ENCODE data around the gene CYFIP1.
A peak's percentile ranks its signal among the peaks of the same experiment; 100 is the strongest.

Gene CYFIP1

GRCh38 chr15:22948056-22948455, 32.1 kb downstream of the CYFIP1 start:
- H3K18ac ChIP-seq (ENCODE audit: low read length) = peak overlapping the region; percentile 52
- peak overlapping the region; percentile 43 for H3K4ac ChIP-seq (ENCODE audit: low read depth, low read length)
- H2BK12ac ChIP-seq (ENCODE audit: low read length) = no peak overlapping the region
- H4K12ac ChIP-seq (ENCODE audit: low read depth, low read length) = no peak overlapping the region
- H3K27me3 ChIP-seq (ENCODE audit: insufficient read depth, low read length) = no peaks in the 10 kb centered on the region
- peaks cover 21 to 24% of the 10 kb centered on the region in 2 experiments for H3K36me3 ChIP-seq (ENCODE audit: control insufficient read depth in 1 of 2, insufficient read depth in 2 of 2, low read length in 2 of 2)
- no peaks in the 10 kb centered on the region for H3K9me3 ChIP-seq (ENCODE audit: insufficient read depth, low read depth, low read length)
- H2AK5ac ChIP-seq (ENCODE audit: low read length) = no peak overlapping the region
- H3K4me2 ChIP-seq (ENCODE audit: low read length) = no peak overlapping the region
- no peak overlapping the region for H4K91ac ChIP-seq (ENCODE audit: low read depth, low read length)
- H3K4me3 ChIP-seq (ENCODE audit: low read depth, low read length) = no peak overlapping the region
- no peak overlapping the region for H3K14ac ChIP-seq (ENCODE audit: low read length)
- no peak overlapping the region for H2BK120ac ChIP-seq (ENCODE audit: insufficient read depth, low read length, poor library complexity)
- no peak overlapping the region for H3K23ac ChIP-seq (ENCODE audit: low read length)
- no peak overlapping the region for H3K9ac ChIP-seq (ENCODE audit: low read length)
- no peak overlapping the region for H3K27ac ChIP-seq (ENCODE audit: low read depth, low read length)
- peaks cover 5 to 6% of the 10 kb centered on the region in 2 experiments for H3K4me1 ChIP-seq (ENCODE audit: control insufficient read depth in 1 of 2, insufficient read depth in 2 of 2, low read length in 2 of 2)
- DNase-seq = no peak
- WGBS (ENCODE audit: extremely low coverage, insufficient coverage, insufficient read length) = no CpG with 5 or more reads among the region's 4 CpGs
- no peaks in the 10 kb centered on the region for H3K79me1 ChIP-seq (ENCODE audit: low read length)
- peaks cover 21% of the 10 kb centered on the region for H3K79me2 ChIP-seq (ENCODE audit: control insufficient read depth, insufficient read depth, low read length, poor library complexity)
- no peak overlapping the region for H2AFZ ChIP-seq (ENCODE audit: insufficient read depth, low read length, poor library complexity)
- no peak overlapping the region for H2BK5ac ChIP-seq (ENCODE audit: low read depth, low read length, poor library complexity)
- no peak overlapping the region for H4K8ac ChIP-seq (ENCODE audit: low read depth, low read length)

GRCh38 chr15:22947101-22948000, 32.8 kb downstream of the CYFIP1 start:
- peak overlapping the region; percentile 52 for H3K18ac ChIP-seq (ENCODE audit: low read length)
- no peak overlapping the region for H3K4me3 ChIP-seq (ENCODE audit: low read depth, low read length)
- H2BK120ac ChIP-seq (ENCODE audit: insufficient read depth, low read length, poor library complexity) = no peak overlapping the region
- no peak overlapping the region for H3K4me2 ChIP-seq (ENCODE audit: low read length)
- no peak overlapping the region for H2BK5ac ChIP-seq (ENCODE audit: low read depth, low read length, poor library complexity)
- no peak for DNase-seq
- H4K91ac ChIP-seq (ENCODE audit: low read depth, low read length) = no peak overlapping the region
- no peak overlapping the region for H3K9ac ChIP-seq (ENCODE audit: low read length)
- H3K79me1 ChIP-seq (ENCODE audit: low read length) = no peaks in the 10 kb centered on the region
- peaks cover 28 to 31% of the 10 kb centered on the region in 2 experiments for H3K36me3 ChIP-seq (ENCODE audit: control insufficient read depth in 1 of 2, insufficient read depth in 2 of 2, low read length in 2 of 2)
- no peak overlapping the region for H3K14ac ChIP-seq (ENCODE audit: low read length)
- H3K9me3 ChIP-seq (ENCODE audit: insufficient read depth, low read depth, low read length) = peaks cover 3% of the 10 kb centered on the region
- H3K4ac ChIP-seq (ENCODE audit: low read depth, low read length) = peak overlapping the region; percentile 43
- no peak overlapping the region for H2AK5ac ChIP-seq (ENCODE audit: low read length)
- H4K12ac ChIP-seq (ENCODE audit: low read depth, low read length) = peak overlapping the region; percentile 61
- H2AFZ ChIP-seq (ENCODE audit: insufficient read depth, low read length, poor library complexity) = no peak overlapping the region
- no peak overlapping the region for H3K27ac ChIP-seq (ENCODE audit: low read depth, low read length)
- no peaks in the 10 kb centered on the region for H3K27me3 ChIP-seq (ENCODE audit: insufficient read depth, low read length)
- no peak overlapping the region for H4K8ac ChIP-seq (ENCODE audit: low read depth, low read length)
- no CpG with 5 or more reads among the region's 27 CpGs for WGBS (ENCODE audit: extremely low coverage, insufficient coverage, insufficient read length)
- H2BK12ac ChIP-seq (ENCODE audit: low read length) = no peak overlapping the region
- H3K23ac ChIP-seq (ENCODE audit: low read length) = no peak overlapping the region
- H3K79me2 ChIP-seq (ENCODE audit: control insufficient read depth, insufficient read depth, low read length, poor library complexity) = peaks cover 17% of the 10 kb centered on the region
- H3K4me1 ChIP-seq (ENCODE audit: control insufficient read depth in 1 of 2, insufficient read depth in 2 of 2, low read length in 2 of 2) = peaks cover 5 to 6% of the 10 kb centered on the region in 2 experiments

- no peak overlapping the region for H3K4ac ChIP-seq (ENCODE audit: low read depth, low read length)
- H3K4me2 ChIP-seq (ENCODE audit: low read length) = no peak overlapping the region
- no peak overlapping the region for H4K8ac ChIP-seq (ENCODE audit: low read depth, low read length)
- H2AK5ac ChIP-seq (ENCODE audit: low read length) = no peak overlapping the region
- WGBS (ENCODE audit: extremely low coverage, insufficient coverage, insufficient read length) = no CpG with 5 or more reads among the region's 10 CpGs
- no peak for DNase-seq
- H2AFZ ChIP-seq (ENCODE audit: insufficient read depth, low read length, poor library complexity) = no peak overlapping the region
- no peak overlapping the region for H2BK12ac ChIP-seq (ENCODE audit: low read length)
- H4K91ac ChIP-seq (ENCODE audit: low read depth, low read length) = no peak overlapping the region
- no peak overlapping the region for H3K23ac ChIP-seq (ENCODE audit: low read length)
- H3K36me3 ChIP-seq (ENCODE audit: control insufficient read depth in 1 of 2, insufficient read depth in 2 of 2, low read length in 2 of 2) = peaks cover 33 to 38% of the 10 kb centered on the region in 2 experiments
- H3K9me3 ChIP-seq (ENCODE audit: insufficient read depth, low read depth, low read length) = peaks cover 3% of the 10 kb centered on the region
- H3K27ac ChIP-seq (ENCODE audit: low read depth, low read length) = no peak overlapping the region
- no peaks in the 10 kb centered on the region for H3K27me3 ChIP-seq (ENCODE audit: insufficient read depth, low read length)
- H3K9ac ChIP-seq (ENCODE audit: low read length) = no peak overlapping the region
- H3K18ac ChIP-seq (ENCODE audit: low read length) = no peak overlapping the region
- no peaks in the 10 kb centered on the region for H3K79me1 ChIP-seq (ENCODE audit: low read length)
- H4K12ac ChIP-seq (ENCODE audit: low read depth, low read length) = no peak overlapping the region
- peaks cover 8% of the 10 kb centered on the region for H3K79me2 ChIP-seq (ENCODE audit: control insufficient read depth, insufficient read depth, low read length, poor library complexity)
- peaks cover 0 to 2% of the 10 kb centered on the region in 2 experiments for H3K4me1 ChIP-seq (ENCODE audit: control insufficient read depth in 1 of 2, insufficient read depth in 2 of 2, low read length in 2 of 2)
- no peak overlapping the region for H3K14ac ChIP-seq (ENCODE audit: low read length)
- no peak overlapping the region for H2BK120ac ChIP-seq (ENCODE audit: insufficient read depth, low read length, poor library complexity)
- H2BK5ac ChIP-seq (ENCODE audit: low read depth, low read length, poor library complexity) = no peak overlapping the region
- no peak overlapping the region for H3K4me3 ChIP-seq (ENCODE audit: low read depth, low read length)
Observed at GRCh38 chr15:22945071-22945470, 35.1 kb downstream of the CYFIP1 start.

GRCh38 chr15:22944651-22945050, 35.5 kb downstream of the CYFIP1 start:
- Histone ChIP-seq H2BK120ac (ENCODE audit: insufficient read depth, low read length, poor library complexity) (no peak overlapping the region), H3K27ac (ENCODE audit: low read depth, low read length) (no peak overlapping the region), H2AK5ac (ENCODE audit: low read length) (no peak overlapping the region), H3K36me3 (ENCODE audit: control insufficient read depth in 1 of 2, insufficient read depth in 2 of 2, low read length in 2 of 2) (peaks cover 36 to 39% of the 10 kb centered on the region in 2 experiments), H2AFZ (ENCODE audit: insufficient read depth, low read length, poor library complexity) (no peak overlapping the region), H3K79me1 (ENCODE audit: low read length) (no peaks in the 10 kb centered on the region), H3K79me2 (ENCODE audit: control insufficient read depth, insufficient read depth, low read length, poor library complexity) (peaks cover 8% of the 10 kb centered on the region), H3K4me3 (ENCODE audit: low read depth, low read length) (no peak overlapping the region), H3K4me2 (ENCODE audit: low read length) (no peak overlapping the region), H3K14ac (ENCODE audit: low read length) (no peak overlapping the region), H3K4me1 (ENCODE audit: control insufficient read depth in 1 of 2, insufficient read depth in 2 of 2, low read length in 2 of 2) (peaks cover 0 to 2% of the 10 kb centered on the region in 2 experiments), H2BK12ac (ENCODE audit: low read length) (no peak overlapping the region), H3K27me3 (ENCODE audit: insufficient read depth, low read length) (no peaks in the 10 kb centered on the region), H2BK5ac (ENCODE audit: low read depth, low read length, poor library complexity) (no peak overlapping the region), H3K18ac (ENCODE audit: low read length) (no peak overlapping the region), H4K12ac (ENCODE audit: low read depth, low read length) (no peak overlapping the region), H3K9me3 (ENCODE audit: insufficient read depth, low read depth, low read length) (peaks cover 3% of the 10 kb centered on the region), H4K8ac (ENCODE audit: low read depth, low read length) (no peak overlapping the region), H3K9ac (ENCODE audit: low read length) (no peak overlapping the region), H3K23ac (ENCODE audit: low read length) (no peak overlapping the region), H4K91ac (ENCODE audit: low read depth, low read length) (no peak overlapping the region), H3K4ac (ENCODE audit: low read depth, low read length) (no peak overlapping the region)
- WGBS (ENCODE audit: extremely low coverage, insufficient coverage, insufficient read length) = no CpG with 5 or more reads among the region's 8 CpGs
- DNase-seq = no peak
